ENCODE results near the gene RGS3.

RGS3 gene

GRCh38 chr9:113533335-113534225 is 70.1 kb downstream of the RGS3 start:
- TF ChIP-seq ZIC2 (tag by site-specific recombination; IDR thresholded peaks at IDR 0.05): no peak
- TF ChIP-seq ZNF132 (tag by site-specific recombination; IDR thresholded peaks at IDR 0.05; ENCODE audit: borderline replicate concordance): no peak
- no peak for TF ChIP-seq BCL11B (tag by site-specific recombination; IDR thresholded peaks at IDR 0.05; ENCODE audit: low read depth)
- TF ChIP-seq ZNF560 (tag by site-specific recombination; IDR thresholded peaks at IDR 0.05; ENCODE audit: borderline replicate concordance): no peak
- no peak for TF ChIP-seq ZNF433 (tag by site-specific recombination; IDR thresholded peaks at IDR 0.05; ENCODE audit: low read depth)
- TF ChIP-seq SP7 (tag by site-specific recombination; IDR thresholded peaks at IDR 0.05): no peak
- no peak for TF ChIP-seq ZNF777 (tag by site-specific recombination; IDR thresholded peaks at IDR 0.05; ENCODE audit: borderline replicate concordance)
- no peak for TF ChIP-seq ZNF248 (tag by site-specific recombination; IDR thresholded peaks at IDR 0.05)
- no peak for TF ChIP-seq ZNF121 (tag by site-specific recombination; IDR thresholded peaks at IDR 0.05)
- no peak for TF ChIP-seq ZNF202 (tag by site-specific recombination; IDR thresholded peaks at IDR 0.05; ENCODE audit: borderline replicate concordance)
- TF ChIP-seq ZNF391 (tag by site-specific recombination; IDR thresholded peaks at IDR 0.05; ENCODE audit: borderline replicate concordance, low read depth): no peak
- no peak for TF ChIP-seq ZNF621 (tag by site-specific recombination; IDR thresholded peaks at IDR 0.05)
- TF ChIP-seq ZBTB44 (tag by site-specific recombination; IDR thresholded peaks at IDR 0.05): no peak
- TF ChIP-seq TRIM28 (IDR thresholded peaks at IDR 0.05; ENCODE audit: borderline replicate concordance, low read length): no peak
- TF ChIP-seq SCRT2 (tag by site-specific recombination; IDR thresholded peaks at IDR 0.05): no peak
- TF ChIP-seq ZNF768 (tag by site-specific recombination; IDR thresholded peaks at IDR 0.05): no peak
- TF ChIP-seq ZNF155 (tag by site-specific recombination; IDR thresholded peaks at IDR 0.05): no peak
- TF ChIP-seq ZNF214 (tag by site-specific recombination; IDR thresholded peaks at IDR 0.05; ENCODE audit: borderline replicate concordance): no peak
- no peaks in the 10 kb centered on the region for H3K9me3 ChIP-seq (ENCODE audit: control insufficient read depth, insufficient read depth, low read depth, low read length)
- ChIA-PET POLR2A (no interaction called here), CTCF (interaction anchor here (0.7 to 1.0 kb wide), 4 partner anchors 54 to 102 kb away, joined by 3 to 5 read pairs (median 4); no protein-coding TSS in a partner anchor)
- no peak overlapping the region for H3K27ac ChIP-seq (ENCODE audit: extremely low read depth, low read depth, low read length)
- no peaks in the 10 kb centered on the region; a peak in 1 of 3 replicates for H3K36me3 ChIP-seq (ENCODE audit: control insufficient read depth in 2 of 2, insufficient read depth in 1 of 2, low read length in 2 of 2)
- no peaks in the 10 kb centered on the region for H3K4me1 ChIP-seq (ENCODE audit: control insufficient read depth, insufficient read depth, low read length)
- H3K4me3 ChIP-seq (ENCODE audit: low read depth, low read length): no peak overlapping the region

- CTCF ChIA-PET: interaction anchor here (0.6 kb wide), 1 partner anchor 903 kb away, joined by 3 read pairs; no protein-coding TSS in a partner anchor
- Histone ChIP-seq H3K36me3 (ENCODE audit: control insufficient read depth in 2 of 2, insufficient read depth in 1 of 2, low read length in 2 of 2) (no peaks in the 10 kb centered on the region), H3K9me3 (ENCODE audit: control insufficient read depth, insufficient read depth, low read depth, low read length) (no peaks in the 10 kb centered on the region), H3K4me3 (ENCODE audit: low read depth, low read length) (no peak overlapping the region), H3K4me1 (ENCODE audit: control insufficient read depth, insufficient read depth, low read length) (no peaks in the 10 kb centered on the region), H3K27ac (ENCODE audit: extremely low read depth, low read depth, low read length) (no peak overlapping the region)
- no peak for TF ChIP-seq KLF10 (tag by site-specific recombination; IDR thresholded peaks at IDR 0.05)
- TF ChIP-seq SETDB1 (IDR thresholded peaks at IDR 0.05; ENCODE audit: insufficient read length, low read length): no peak
- TF ChIP-seq ZNF449 (tag by site-specific recombination; IDR thresholded peaks at IDR 0.05): no peak
- no peak for TF ChIP-seq KLF17 (tag by site-specific recombination; IDR thresholded peaks at IDR 0.05)
- TF ChIP-seq ZNF16 (tag by site-specific recombination; IDR thresholded peaks at IDR 0.05; ENCODE audit: low read depth): no peak
- no peak for TF ChIP-seq ZNF266 (tag by site-specific recombination; IDR thresholded peaks at IDR 0.05; ENCODE audit: low read depth)
- no peak for TF ChIP-seq ZSCAN23 (tag by site-specific recombination; IDR thresholded peaks at IDR 0.05)
- no peak for TF ChIP-seq ZNF529 (tag by site-specific recombination; IDR thresholded peaks at IDR 0.05; ENCODE audit: insufficient replicate concordance)
- POLR2A ChIA-PET: no interaction called here
Observed at GRCh38 chr9:113535756-113536155, 72.2 kb downstream of the RGS3 start.

Data from HEK293 (cell line).